Aorta (tissue), 5 donors: ENCODE data around the gene IL4I1. TPM values are rescaled to one million over a fixed set of nuclear protein-coding genes. Genes with fewer than 3 reads are reported as not detected.
A peak's percentile ranks its signal among the peaks of the same experiment; 100 is the strongest.

Source experiments
- ATAC-seq: fragments of 200-7000 bp; cut with Tn5 transposase; one replicate; pipeline ENCODE4 v1.9.1; 2022; ENCODE audit warnings: moderate library complexity; ENCODE audit not compliant: low FRiP score
- DNase-seq, 2 donors: peaks; one replicate each; pipeline ENCODE4 v3.0.0-alpha.2; 2020
- H3K27ac ChIP-seq, 2 donors: one replicate each; pipeline ENCODE4 v1.5.1; 2013; ENCODE audit warnings: low read length in 2 of 2, mild to moderate bottlenecking in 2 of 2, moderate library complexity in 2 of 2, control low read depth in 1 of 2, inconsistent platforms in 1 of 2, low read depth in 1 of 2
- H3K27me3 ChIP-seq, 2 donors: one replicate each; pipeline ENCODE4 v1.6.1; 2013; ENCODE audit warnings: control low read depth in 1 of 2, low read length in 1 of 2, mild to moderate bottlenecking in 1 of 2, moderate library complexity in 1 of 2; ENCODE audit not compliant: insufficient read depth in 2 of 2, control insufficient read depth in 1 of 2
- H3K36me3 ChIP-seq, 2 donors: one replicate each; pipeline ENCODE4 v1.6.1; 2013; ENCODE audit warnings: control low read depth in 1 of 2, low read length in 1 of 2, mild to moderate bottlenecking in 1 of 2; ENCODE audit not compliant: insufficient read depth in 2 of 2, control insufficient read depth in 1 of 2
- H3K4me1 ChIP-seq, 2 donors: one replicate each; pipeline ENCODE4 v1.6.1; 2013; ENCODE audit warnings: low read length in 2 of 2, control low read depth in 1 of 2, mild to moderate bottlenecking in 1 of 2, moderate library complexity in 1 of 2; ENCODE audit not compliant: insufficient read depth in 2 of 2, control insufficient read depth in 1 of 2
- H3K4me3 ChIP-seq, 2 donors: one replicate each; pipeline ENCODE4 v1.5.1; 2013; ENCODE audit warnings: low read length in 2 of 2, control low read depth in 1 of 2, mild to moderate bottlenecking in 1 of 2
- H3K9me3 ChIP-seq: one replicate; pipeline ENCODE4 v1.6.1; 2013; ENCODE audit warnings: mild to moderate bottlenecking, low read length; ENCODE audit not compliant: control insufficient read depth
- WGBS, 2 donors: extraction: QIAGEN DNeasy Blood & Tissue Kit; methylation state at CpG; one replicate each; pipeline ENCODE4 v1.1.7; 2013; 5-methylcytosine and 5-hydroxymethylcytosine counted together
- intact Hi-C, 2 donors: fragments of 100-400 bp; cut with DNase I; formaldehyde crosslinking; loops; one replicate each; pipeline versions ENCODE4 v1.14.2 to v1.15.0; 2022
- polyA plus RNA-seq, 2 donors: library from polyadenylated mRNA; stranded (reverse); fragments of 200-250 nt; gene quantifications; one replicate each; pipeline ENCODE4 v1.2.3, GENCODE V29; 2013
- total RNA-seq, 2 donors: library from RNA; stranded (reverse); fragmentation: NEBNext Ultra II Directional; extraction: Animal tissue kit (Norgen Biotek cat#: 25700); gene quantifications; one replicate each; pipeline ENCODE4 v1.2.1, GENCODE V29; 2021
- donor health status: healthy with polysubstance abuse.
- donor health status: Bipolar disorder and iron deficiency.
- donor health status: DM: no; HTN: no; CAD: no.
- donor health status: DM: no; HTN: no; CAD: no.
- donor health status: DM: yes; HTN: yes; CAD: no.

Gene IL4I1
- total and polyA plus RNA-seq, 4 donors, result 0.50 to 7.2 (median 0.84) TPM; not detected in 1

DNA sequence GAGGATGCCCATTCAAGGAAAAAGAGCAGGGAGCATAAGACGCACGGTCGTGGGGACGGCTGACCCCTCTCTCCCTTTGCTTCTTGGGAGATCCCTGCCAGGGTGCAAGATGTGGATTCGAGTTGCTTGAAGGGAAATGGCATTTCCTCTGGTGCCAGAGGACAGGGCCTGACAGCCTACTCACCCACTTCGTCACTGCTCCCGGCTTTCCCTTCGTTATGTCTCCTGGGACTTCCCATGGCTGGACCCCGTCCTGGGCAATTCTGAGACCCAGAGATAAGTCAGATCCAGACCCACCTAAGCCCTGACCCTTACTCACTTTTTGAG lies 18.0 kb downstream of the IL4I1 start:
- WGBS, 2 donors, result 71 to 77% methylated on average over 9 of the region's 9 CpGs
- H3K9me3 ChIP-seq, result no peaks in the 10 kb centered on the region
- no peak overlapping the region for H3K4me3 ChIP-seq
- H3K27ac ChIP-seq, result no peak overlapping the region
- DNase-seq (no peak), ATAC-seq (no peak)
- H3K4me1 ChIP-seq, result no peaks in the 10 kb centered on the region
- H3K36me3 ChIP-seq, result peaks cover 2 to 20% of the 10 kb centered on the region in 2 donors
- intact Hi-C loops, result no loop called here
- no peaks in the 10 kb centered on the region for H3K27me3 ChIP-seq

DNA sequence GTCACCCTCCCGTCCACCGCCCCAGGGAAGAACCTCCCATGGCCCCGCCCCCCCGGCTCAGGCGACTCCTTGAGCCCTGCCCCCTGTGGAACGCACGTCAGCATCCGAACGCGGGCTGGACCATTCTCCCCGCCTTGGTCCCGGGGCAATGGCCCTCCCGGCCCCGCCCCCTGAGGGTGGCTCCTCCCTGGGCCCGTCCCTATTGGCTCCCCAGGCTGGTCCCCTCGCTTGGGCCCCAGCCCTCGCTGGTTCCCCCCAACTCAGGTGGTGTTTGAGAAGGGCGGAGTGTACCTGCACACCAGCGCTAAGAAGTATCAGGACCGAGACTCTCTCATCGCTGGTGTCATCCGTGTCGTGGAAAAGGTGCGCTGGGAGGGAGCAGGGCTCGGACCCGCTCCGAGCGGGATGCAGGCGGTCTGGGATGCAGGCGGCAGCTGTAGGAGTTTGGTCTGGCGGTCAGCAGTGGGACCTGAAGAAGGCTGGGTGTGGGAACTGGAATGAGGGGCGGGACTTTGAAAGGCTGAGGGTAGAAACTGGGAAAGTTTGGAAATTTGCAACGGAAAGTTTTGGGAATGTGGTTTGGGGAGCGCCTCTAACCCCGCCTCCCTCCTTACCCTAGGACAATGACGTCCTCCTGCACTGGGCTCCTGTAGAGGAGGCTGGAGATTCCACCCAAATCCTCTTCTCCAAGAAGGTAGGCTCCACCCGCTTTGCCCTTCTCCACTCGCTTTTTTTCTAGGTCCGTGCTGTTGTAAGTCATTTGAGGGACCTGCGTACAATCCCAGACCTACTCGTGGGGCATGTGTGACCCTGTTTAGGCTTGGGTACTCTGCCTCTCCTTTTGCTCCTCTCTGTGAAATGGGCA lies 18.6 kb downstream of the IL4I1 start:
- Histone ChIP-seq H3K27me3 (no peaks in the 10 kb centered on the region), H3K4me1 (no peaks in the 10 kb centered on the region), H3K9me3 (no peaks in the 10 kb centered on the region), H3K27ac (peak overlapping the region in 1 of 2 donors; percentile 89), H3K36me3 (peaks cover 2 to 17% of the 10 kb centered on the region in 2 donors), H3K4me3 (peak overlapping the region; percentile 27 to 43)
- intact Hi-C loops, result no loop called here
- peak; percentile 88 for ATAC-seq
- peak; percentile 99 to 100 for DNase-seq
- 4% methylated on average over 30 to 41 of the region's 41 CpGs for WGBS, 2 donors

DNA sequence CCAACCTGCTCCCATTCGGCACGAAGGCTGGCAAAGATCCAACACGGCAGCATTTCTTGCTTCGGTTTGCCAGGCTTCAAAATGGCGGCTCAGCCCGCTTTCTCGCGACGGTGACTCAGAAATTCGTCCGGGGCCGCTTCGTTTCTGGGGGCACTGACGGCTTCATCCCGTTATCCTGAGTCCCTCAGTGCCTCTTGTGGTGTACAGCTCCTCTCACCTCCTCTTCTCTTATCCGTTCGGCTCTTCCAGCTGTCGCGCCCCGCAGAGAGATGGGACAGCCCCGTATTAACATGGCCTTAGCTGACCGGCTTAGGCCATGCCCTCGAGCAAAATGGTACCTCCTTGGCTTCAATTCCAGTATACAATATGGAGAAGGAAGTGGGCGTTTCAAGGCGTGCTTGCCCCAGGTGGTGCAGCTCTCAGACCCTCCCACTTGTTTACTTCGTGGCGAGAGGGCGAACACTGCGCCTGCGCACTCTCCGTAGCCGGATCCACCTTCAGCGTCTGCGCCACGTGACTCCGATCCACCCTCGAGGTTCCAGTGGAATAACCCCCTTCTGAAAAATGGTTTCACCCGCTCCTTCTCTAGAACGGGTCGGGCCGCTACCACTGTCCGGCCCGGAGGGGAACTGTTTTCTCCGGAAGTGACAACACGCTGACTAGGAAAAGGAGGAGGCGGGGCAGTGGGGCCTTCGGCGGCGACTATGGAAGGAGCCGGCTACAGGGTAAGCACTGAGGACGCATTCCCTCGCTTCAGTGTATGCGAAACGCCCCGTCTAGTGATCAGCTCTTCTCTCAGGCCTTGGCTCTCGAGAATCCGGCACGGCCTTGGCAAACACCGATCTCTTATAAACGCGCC lies 19.4 kb downstream of the IL4I1 start, which contains the start of the genes AKT1S1 and TBC1D17:
Gene AKT1S1, minus strand, starts transcription at position 336 of the 859 bp plus-strand sequence. CDS start 4,060 bp downstream, outside the sequence.
Gene TBC1D17, plus strand, starts transcription at position 683 of the 859 bp plus-strand sequence. Its CDS starts 22 bp downstream, at position 705.
- 0% methylated on average over 60 to 61 of the region's 61 CpGs for WGBS, 2 donors
- DNase-seq (peak; percentile 99 to 100), ATAC-seq (peak; percentile 93)
- Histone ChIP-seq H3K4me1 (no peaks in the 10 kb centered on the region), H3K27me3 (no peaks in the 10 kb centered on the region), H3K9me3 (no peaks in the 10 kb centered on the region), H3K4me3 (peak within 1 kb of the TSS; percentile 65 to 71), H3K27ac (peak within 1 kb of the TSS; percentile 33 to 89), H3K36me3 (peaks cover 2 to 12% of the 10 kb centered on the region in 2 donors)
- intact Hi-C loops, result no loop called here

DNA sequence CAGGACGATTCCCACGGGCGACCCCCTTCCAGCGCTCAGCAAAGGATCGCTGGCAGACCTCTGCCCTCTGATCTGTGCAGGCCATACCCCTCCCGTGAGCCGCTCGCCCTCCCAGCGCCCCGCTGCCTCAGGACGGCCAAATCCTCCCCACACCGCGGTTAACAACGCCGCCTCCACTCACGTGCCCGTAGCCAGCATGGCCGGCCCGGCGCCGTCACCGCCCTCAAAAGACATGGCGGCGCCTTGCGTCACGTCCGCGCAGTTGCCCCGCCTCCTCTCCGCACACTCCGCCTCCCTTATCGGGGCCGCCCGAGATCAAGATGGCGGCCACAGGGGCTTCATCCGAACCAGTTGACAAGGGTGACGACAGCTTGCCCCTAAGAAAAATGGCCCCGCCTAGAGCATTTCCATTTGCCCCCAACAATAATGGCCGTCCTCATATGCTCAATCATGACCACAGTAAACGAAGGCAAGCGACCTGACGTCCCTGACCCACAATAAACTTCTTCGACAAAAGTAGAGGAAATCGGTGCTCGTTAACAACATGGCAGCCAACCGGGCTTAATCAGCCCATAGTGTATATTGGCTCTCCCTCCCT lies 20.2 kb downstream of the IL4I1 start:
- H3K4me1 ChIP-seq, result no peaks in the 10 kb centered on the region

DNA sequence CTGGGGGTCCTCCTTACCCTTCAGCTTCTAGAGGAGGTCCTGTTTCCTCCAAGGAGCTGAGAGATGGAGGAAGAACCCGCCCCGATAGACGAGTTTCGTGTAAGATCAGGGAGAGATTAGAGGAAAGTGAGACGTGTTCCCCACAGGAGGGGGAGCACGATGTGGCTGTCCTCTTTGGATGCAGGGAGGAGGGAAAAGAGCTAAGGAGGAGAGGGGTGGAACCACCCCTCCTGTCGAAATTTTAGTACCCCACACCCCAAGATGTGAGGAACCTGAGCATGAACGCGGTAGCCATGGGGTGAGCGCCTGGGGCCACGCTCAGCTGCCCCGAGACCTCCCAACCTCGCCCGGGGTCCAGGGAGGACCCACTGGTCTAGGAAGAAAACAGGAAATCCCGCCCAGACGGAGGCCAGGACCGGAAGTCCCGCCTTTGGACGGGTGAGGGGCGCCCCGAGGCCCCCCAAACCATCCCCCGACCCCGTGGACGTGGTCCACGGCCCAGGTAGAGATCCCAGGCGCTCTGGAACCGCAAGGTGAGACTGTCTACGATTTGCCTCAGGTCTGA lies 20.7 kb downstream of the IL4I1 start:
- Histone ChIP-seq H3K36me3 (peaks cover 0 to 4% of the 10 kb centered on the region in 2 donors), H3K27ac (peak overlapping the region; percentile 33 to 89), H3K4me3 (peak overlapping the region; percentile 65 to 71), H3K4me1 (no peaks in the 10 kb centered on the region), H3K9me3 (no peaks in the 10 kb centered on the region), H3K27me3 (no peaks in the 10 kb centered on the region)
- DNase-seq (peak; percentile 83 to 91), ATAC-seq (peak; percentile 19)
- 0 to 1% methylated on average over 28 of the region's 28 CpGs for WGBS, 2 donors
- intact Hi-C loops, result no loop called here

More for the DNA sequence above, 20.2 kb downstream of the IL4I1 start:
- Histone ChIP-seq H3K36me3 (peaks cover 0 to 7% of the 10 kb centered on the region in 2 donors), H3K9me3 (no peaks in the 10 kb centered on the region), H3K27ac (peak overlapping the region; percentile 33 to 89), H3K4me3 (peak overlapping the region; percentile 65 to 71), H3K27me3 (no peaks in the 10 kb centered on the region)
- WGBS, 2 donors, result 0% methylated on average over 46 of the region's 46 CpGs
- ATAC-seq (peak; percentile 91), DNase-seq (peak; percentile 99)
- intact Hi-C loops, result no loop called here

DNA sequence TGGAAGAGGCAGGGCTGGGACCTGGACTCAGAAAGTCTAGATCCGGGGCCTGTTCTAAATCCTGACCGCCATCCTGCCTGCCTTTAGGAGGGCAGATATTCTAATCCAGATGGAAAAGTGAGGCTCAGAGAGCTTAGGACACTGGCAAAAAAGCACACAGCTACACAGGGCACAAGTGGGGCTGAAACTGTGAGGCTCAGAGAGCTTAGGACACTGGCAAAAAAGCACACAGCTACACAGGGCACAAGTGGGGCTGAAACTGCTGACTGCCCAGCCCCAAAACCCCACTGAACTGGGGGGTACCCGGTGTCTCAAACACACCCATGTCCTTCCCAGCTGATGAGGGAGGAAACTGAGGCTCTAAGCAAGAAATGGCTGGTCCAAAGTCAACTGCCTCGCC lies 21.5 kb downstream of the IL4I1 start:
- ATAC-seq, result no peak
- Histone ChIP-seq H3K4me1 (no peaks in the 10 kb centered on the region), H3K4me3 (no peak overlapping the region), H3K36me3 (peaks cover 0 to under 1% of the 10 kb centered on the region in 2 donors), H3K27ac (no peak overlapping the region), H3K9me3 (no peaks in the 10 kb centered on the region), H3K27me3 (no peaks in the 10 kb centered on the region)
- intact Hi-C loops, result no loop called here
- 87 to 90% methylated on average over 4 of the region's 4 CpGs for WGBS, 2 donors
- no peak for DNase-seq

DNA sequence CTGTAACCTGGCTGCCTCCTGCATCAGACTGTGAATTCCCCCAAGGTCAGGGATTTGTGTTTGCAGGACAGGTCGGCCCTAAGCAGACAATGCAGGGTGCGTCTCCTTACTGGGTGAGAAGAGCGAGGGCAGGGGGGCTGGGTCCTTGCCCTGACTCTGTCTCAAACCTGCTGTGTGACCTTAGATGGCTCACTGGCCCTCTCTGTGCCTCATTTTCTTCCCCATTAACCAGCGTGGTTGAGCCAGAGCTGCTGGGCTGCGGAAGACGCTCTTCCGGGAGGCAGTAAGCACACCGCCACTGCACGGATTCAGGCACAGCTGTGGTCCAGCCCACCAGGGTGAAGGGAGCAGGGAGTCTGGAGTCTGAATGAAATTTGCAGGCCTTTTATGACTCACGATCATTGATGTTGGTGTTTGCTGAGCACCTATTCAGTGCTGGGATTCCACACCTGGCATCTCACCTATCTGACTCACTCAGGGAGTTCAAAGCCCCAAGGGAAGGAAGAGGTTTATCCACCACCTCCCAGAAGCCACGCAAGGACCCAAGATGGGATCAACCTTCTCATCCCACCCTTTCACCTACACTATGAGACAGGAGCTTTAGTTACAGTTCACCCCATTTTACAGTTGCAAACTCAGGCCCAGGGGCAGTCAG lies 22.1 kb downstream of the IL4I1 start:
- Histone ChIP-seq H3K36me3 (no peaks in the 10 kb centered on the region), H3K9me3 (no peaks in the 10 kb centered on the region), H3K4me1 (no peaks in the 10 kb centered on the region), H3K27ac (no peak overlapping the region), H3K27me3 (no peaks in the 10 kb centered on the region), H3K4me3 (no peak overlapping the region)
- 89 to 91% methylated on average over 11 of the region's 11 CpGs for WGBS, 2 donors
- ATAC-seq (no peak), DNase-seq (no peak)
- intact Hi-C loops, result no loop called here

DNA sequence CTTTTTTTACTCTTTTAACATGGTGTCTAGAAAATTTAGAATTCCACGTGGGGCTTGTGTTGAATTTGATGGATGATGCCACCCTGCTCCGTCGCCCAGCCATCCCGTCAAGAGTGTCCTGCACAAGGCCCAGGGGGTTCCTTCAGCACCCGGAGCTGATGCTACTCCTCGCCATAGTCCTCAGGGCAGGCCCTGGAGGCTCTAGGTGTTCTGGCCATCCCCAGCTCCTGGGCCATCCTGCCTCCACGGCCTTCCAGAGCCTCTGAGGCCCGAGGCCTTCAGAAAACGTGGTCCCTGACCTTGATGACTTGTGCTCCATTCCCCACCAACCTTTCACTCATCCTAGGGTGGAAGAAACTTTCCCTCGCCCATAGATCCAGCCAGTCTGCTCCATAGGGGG lies 22.9 kb downstream of the IL4I1 start:
- Histone ChIP-seq H3K4me1 (no peaks in the 10 kb centered on the region), H3K36me3 (no peaks in the 10 kb centered on the region)
- no peak for ATAC-seq

More for the DNA sequence above, 22.9 kb downstream of the IL4I1 start:
- Histone ChIP-seq H3K27ac (no peak overlapping the region), H3K4me3 (no peak overlapping the region), H3K27me3 (no peaks in the 10 kb centered on the region), H3K9me3 (no peaks in the 10 kb centered on the region)
- whole genome bisulfite sequencing, 2 donors, result 84 to 85% methylated on average over 10 of the region's 10 CpGs
- intact Hi-C loops, result no loop called here
- no peak for DNase-seq
